AG10803 (cell line): ENCODE data around the gene RALGAPB.

ENCODE experiments used
- DNase-seq: peaks from one replicate; pipeline ENCODE4 v3.0.0; 2010; ENCODE audit warnings: low read depth
- H3K4me3 ChIP-seq: 2 replicates; pipeline ENCODE4 v1.5.1; 2011; ENCODE audit warnings: mild to moderate bottlenecking, low read length, control low read depth
- TF ChIP-seq, protein P1 (sequence below): conservative IDR thresholded peaks from 2 replicates; pipeline ENCODE4 v1.5.1; 2011; ENCODE audit warnings: mild to moderate bottlenecking, low read length, control low read depth, inconsistent platforms

RALGAPB gene

GRCh38 chr20:38547288-38548085, 74.8 kb downstream of the RALGAPB start:
- TF ChIP-seq, protein P1, sequence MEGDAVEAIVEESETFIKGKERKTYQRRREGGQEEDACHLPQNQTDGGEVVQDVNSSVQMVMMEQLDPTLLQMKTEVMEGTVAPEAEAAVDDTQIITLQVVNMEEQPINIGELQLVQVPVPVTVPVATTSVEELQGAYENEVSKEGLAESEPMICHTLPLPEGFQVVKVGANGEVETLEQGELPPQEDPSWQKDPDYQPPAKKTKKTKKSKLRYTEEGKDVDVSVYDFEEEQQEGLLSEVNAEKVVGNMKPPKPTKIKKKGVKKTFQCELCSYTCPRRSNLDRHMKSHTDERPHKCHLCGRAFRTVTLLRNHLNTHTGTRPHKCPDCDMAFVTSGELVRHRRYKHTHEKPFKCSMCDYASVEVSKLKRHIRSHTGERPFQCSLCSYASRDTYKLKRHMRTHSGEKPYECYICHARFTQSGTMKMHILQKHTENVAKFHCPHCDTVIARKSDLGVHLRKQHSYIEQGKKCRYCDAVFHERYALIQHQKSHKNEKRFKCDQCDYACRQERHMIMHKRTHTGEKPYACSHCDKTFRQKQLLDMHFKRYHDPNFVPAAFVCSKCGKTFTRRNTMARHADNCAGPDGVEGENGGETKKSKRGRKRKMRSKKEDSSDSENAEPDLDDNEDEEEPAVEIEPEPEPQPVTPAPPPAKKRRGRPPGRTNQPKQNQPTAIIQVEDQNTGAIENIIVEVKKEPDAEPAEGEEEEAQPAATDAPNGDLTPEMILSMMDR = no peak
- H3K4me3 ChIP-seq = no peak overlapping the region
- no peak for DNase-seq

- no peak for DNase-seq
- TF ChIP-seq, protein P1 = no peak
Measured at GRCh38 chr20:38548356-38549083, 75.9 kb downstream of the RALGAPB start.

GRCh38 chr20:38550274-38550673, 77.6 kb downstream of the RALGAPB start:
- TF ChIP-seq, protein P1 = no peak
- no peak overlapping the region for H3K4me3 ChIP-seq
- no peak for DNase-seq

More at GRCh38 chr20:38548356-38549083, 75.9 kb downstream of the RALGAPB start:
- H3K4me3 ChIP-seq = no peak overlapping the region

GRCh38 chr20:38551056-38551626, 78.5 kb downstream of the RALGAPB start:
- no peak for DNase-seq

DNA sequence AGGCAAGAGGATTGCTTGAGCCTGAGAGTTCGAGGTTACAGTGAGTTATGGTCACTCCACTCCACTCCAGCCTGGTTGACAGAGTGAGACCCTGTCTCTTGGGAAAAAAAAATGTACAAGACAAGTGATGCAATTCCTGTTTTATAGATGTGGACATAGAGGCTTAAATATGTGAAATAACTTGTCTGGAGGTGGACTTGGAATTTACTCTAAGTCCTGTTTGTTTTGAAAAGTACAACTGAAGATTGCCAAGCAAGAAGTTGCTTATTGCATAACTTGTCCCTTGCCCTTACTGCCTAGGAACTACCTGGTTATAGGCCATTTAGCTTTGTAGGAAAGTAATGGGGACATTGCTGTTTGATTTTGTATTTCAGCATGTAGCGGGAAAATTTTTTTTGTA, 82.3 kb downstream of the RALGAPB start:
- TF ChIP-seq, protein P1 = no peak
- DNase-seq = no peak
- no peak overlapping the region for H3K4me3 ChIP-seq

More at GRCh38 chr20:38551056-38551626, 78.5 kb downstream of the RALGAPB start:
- TF ChIP-seq, protein P1 = no peak
- H3K4me3 ChIP-seq = no peak overlapping the region

- no peak overlapping the region for H3K4me3 ChIP-seq
- DNase-seq = no peak
- TF ChIP-seq, protein P1 = no peak
Measured at GRCh38 chr20:38555395-38555794, 82.8 kb downstream of the RALGAPB start.
